GM21526 (cell line): ENCODE measurements around the gene PRR23A.

Source experiments
- ATAC-seq: cut with Tn5 transposase; IDR thresholded peaks from one replicate; pipeline ENCODE4 v1.9.1; 2021; ENCODE audit warnings: moderate library complexity; ENCODE audit not compliant: unreplicated experiment, low FRiP score

Gene PRR23A

DNA sequence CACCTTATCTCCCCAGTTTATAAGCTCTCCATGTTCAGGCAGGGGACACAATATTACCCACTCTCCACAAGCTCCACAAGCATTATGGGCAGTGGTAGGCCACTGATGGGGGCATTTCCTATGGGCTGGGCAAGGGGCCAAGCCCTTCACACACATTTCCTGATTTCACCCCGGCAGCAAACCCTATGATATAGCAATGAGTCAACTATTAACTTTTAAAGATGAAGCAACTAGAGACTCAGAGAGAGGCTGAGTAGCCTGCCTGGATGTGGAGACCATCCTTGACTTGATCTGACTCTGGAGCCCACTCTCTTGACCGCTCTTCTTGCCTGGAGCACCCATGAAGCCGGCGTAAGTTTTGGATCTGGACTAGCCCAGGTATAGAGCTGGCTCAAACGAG is 31.6 kb downstream of the PRR23A start:
- no peak for ATAC-seq

DNA sequence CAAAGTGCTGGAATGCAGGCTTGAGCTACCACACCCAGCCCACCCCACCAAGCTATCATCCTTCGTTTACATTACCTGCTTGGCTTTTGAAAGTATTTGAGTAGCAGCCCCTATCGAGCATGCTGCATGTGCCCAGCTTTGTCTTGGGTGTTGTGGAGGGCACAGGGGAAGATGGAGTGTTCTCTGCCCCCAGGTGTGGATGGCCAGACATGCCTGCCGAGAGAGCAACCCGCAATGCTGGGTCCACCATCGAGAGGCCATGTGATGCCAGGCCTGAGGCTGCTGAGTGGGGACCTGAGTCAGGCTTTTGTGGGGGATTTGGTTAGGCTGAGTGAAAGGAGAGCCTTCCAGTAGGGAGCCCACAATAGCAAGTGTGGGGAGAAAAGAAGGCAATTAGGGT is 33.1 kb downstream of the PRR23A start:
- no peak for ATAC-seq

DNA sequence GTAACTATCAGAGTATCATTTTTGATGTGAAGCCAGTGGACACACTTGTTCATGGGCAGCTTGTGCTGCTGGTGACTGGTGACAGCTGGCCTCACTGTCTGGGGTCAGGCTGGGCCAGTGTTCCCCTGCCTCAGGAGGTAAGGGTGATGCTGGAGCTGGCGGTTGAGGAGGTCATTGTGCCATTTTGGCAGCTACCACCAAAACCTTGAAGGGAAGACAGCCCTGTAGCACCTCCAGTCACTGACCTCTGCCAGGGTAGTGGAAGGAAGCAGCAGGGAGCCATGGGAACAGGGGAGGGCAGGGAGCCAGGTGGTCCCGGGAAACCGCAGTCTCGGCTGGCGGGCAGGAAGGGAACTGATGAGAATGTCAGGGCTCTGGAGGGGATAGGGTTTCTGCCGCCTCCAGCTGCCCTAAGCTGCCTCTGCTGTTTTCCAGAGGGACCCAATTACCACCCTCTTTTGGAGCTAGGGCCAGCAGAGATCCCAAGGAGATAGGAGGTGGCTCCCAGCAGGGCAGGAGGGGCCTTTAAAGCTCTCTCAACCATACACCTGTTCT is 34.2 kb downstream of the PRR23A start:
- no peak for ATAC-seq

DNA sequence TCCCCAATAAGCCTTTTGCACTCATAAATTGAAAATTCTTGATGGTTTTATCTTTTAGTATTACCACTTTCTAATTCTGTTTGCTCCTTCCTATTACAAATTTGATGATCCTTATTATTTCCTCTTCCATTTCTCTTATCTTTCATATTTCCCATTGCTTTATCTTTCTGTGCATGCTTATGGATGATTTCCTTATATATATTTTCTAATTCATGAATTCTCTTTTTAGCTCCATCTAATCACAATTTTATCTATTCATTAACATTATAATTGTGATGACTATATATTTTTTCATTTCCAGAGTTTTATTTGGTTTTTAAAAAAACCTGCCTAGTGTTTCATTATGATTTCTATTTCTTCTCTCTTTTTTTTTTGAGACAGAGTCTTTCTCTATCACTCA is 41.1 kb downstream of the PRR23A start:
- no peak for ATAC-seq

DNA sequence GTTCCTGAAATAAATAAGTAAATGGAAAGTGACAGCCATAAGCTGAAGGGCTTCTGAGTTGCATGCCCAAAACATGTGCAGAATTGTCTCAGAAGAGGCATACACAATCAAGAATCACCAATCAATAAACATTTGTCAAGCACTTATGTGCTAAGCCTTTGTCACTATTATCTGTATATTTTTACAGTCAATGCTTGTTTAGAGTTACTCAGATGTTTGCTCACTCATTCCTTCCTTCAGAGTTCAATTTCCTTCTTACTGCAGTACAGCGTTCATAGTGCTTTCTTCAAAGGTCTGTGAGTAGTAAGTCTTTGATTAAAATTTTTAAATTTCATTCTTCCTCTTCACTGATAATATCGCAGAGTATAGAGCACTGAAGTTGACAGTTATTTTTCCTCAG is 41.8 kb downstream of the PRR23A start:
- ATAC-seq, result no peak

DNA sequence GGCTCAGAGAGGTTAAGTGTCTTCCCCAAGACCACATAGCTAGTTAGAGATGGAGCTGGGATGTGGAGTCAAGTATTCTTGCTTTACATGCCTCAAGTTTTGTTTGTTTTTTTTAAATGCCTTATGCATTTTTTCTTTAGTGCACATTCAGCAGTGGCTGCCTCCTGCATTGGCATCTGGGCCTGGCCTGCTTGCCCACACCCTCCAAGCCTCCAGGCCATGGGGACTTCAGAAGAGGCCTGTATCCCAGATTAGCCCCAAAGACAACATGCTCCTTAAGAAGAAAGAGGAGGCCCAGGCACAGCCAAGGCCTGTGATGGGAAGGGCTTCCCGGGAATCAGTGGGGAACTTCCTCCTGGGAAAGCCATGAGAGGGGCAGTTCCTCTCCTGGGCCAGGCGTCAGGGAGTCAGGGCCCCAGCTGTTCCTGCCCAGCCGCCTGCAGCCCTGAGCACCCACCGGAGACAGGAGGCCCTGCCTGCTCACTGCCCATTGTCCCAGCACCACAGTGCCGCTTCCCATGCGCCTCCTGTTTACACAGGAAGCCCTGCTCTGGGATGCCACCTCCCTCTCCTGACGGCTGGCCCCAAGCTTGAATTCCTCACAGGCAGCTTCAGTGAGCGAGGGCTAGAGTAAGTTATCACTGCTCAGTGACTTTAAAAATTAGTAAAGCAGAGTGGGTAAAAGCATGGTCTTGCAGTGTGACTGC is 43.1 kb downstream of the PRR23A start:
- no peak for ATAC-seq

DNA sequence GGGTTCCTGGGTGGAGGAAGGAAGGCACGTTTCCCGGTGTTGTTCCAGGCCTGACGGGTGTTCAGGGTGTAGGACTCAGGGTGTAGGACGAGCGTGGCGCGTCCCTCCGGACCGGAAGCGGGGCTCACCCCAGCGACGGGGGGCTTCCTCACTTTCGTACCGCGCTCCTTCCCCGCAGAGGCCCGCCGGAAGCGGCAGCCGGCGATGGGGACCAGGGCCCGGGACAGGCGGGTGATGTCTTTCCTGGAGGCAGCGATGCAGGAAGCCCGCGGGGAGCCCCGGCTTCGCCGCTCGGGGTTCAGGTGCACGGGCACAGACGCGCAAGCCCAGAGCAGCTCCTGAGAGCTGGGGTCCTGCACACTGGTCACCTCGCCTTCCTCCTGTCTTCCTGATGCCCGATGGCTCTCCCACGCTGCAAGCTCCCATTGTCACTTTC is 45.6 kb downstream of the PRR23A start:
- no peak for ATAC-seq
